Fibroblast of skin of left biceps (primary cell): Measurements from ENCODE around the gene DNAJC9.
"Not testable (repeated sequence)": the region's sequence is repeated elsewhere in the genome, so short reads cannot be mapped to it uniquely, and the experiment has no call there.

Source experiments
- DNase-seq, 2 experiments: peaks; one replicate each; pipeline ENCODE4 v3.0.0-alpha.2; 2013; ENCODE audit warnings: low read depth in 2 of 2

DNAJC9 gene, protein sequence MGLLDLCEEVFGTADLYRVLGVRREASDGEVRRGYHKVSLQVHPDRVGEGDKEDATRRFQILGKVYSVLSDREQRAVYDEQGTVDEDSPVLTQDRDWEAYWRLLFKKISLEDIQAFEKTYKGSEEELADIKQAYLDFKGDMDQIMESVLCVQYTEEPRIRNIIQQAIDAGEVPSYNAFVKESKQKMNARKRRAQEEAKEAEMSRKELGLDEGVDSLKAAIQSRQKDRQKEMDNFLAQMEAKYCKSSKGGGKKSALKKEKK

DNA sequence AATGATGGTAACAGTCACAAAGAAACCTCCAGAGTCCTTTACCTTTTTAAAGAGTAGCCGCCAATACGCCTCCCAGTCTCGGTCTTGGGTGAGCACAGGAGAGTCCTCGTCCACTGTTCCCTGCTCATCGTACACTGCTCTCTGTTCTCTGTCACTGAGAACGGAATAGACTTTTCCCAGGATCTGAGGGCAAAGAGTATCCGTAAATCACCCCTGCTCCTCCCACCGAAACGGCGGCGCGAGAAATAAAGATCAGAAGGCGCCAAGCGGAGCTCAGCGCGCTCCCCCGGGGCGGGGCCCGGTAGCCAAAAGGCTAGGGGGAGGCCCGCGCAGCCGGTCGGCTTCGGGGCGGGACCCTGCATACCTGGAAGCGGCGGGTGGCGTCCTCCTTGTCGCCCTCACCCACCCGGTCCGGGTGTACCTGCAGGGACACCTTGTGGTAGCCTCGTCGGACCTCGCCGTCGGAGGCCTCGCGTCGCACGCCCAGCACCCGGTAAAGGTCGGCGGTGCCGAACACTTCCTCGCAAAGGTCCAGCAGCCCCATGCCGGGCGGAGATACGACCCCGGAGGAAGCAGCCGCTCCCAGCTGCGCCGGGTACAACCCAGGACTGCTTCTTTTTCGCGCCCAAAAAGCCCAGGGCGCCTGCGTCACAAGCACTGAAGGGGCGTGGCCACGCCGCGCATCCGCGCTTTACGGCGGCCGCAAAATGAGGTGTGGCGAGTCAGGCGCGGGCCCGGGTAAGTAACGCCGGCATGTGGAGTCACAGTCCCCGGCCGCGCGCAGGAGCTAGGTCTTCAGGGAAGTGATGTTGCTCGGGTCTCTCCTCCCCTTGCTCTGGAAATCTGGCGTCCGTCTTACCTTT, at the start of gene DNAJC9:
Gene DNAJC9, minus strand, starts transcription at position 610 of the 863 bp plus-strand sequence. Its CDS starts 66 bp downstream, at position 544.
- peak; percentile 76 to 77 for DNase-seq

DNA sequence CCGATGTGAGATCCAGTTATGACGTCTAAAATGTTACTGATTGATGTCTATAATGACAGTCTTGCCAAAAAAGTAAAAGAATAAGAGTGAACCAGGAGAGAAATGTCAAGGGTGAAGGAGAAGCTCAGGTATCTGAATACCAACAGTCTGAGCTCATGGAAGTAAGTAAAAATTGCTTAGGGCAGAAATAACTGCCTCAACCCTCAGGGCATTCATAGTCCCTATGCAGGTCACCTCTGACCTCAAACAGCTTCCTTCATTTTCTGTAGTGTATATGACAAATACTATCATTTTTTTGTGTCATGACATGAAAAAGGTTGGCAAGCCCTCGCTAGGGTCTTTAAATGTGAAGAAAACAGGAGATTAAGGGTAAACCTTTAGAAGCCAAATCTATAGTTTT, 46.4 kb upstream of the DNAJC9 start:
- DNase-seq, result no peak

DNA sequence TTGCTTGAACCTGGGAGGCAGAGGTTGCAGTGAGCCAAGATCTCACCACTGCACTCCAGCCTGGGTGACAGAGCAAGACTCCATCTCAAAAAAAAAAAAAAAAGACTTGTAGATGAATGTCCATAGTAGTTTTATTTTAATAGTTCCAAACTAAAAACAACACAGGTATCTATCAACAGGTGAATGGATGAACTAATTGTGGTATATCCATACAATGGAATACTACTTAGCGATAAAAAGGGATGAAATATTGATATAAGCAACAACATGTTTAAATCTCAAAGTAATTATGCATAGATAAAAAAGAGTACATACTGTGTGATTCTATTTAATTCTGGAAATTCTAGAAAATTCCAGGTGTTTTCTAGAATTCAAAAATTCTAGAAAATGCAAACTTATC, 42.9 kb upstream of the DNAJC9 start:
- no peak for DNase-seq

DNA sequence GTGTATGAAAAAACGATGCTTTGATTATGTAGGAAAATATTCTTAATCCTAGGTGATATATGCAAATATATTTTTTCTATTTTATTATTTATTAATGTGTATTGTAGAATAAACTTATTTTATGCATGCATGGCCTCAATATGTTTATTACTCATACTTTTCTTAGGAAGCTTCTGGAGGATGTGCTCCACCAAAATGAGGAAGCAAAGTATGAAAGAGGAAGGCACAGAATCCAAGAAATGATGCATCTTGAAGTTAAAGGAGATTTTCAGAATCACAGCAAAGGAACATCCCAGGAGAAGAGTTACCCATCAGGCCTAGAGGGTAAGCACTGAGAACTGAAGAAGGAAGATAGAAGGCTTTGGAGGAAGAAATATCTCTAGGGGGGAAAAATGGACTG, 40.4 kb upstream of the DNAJC9 start:
- no peak for DNase-seq

DNA sequence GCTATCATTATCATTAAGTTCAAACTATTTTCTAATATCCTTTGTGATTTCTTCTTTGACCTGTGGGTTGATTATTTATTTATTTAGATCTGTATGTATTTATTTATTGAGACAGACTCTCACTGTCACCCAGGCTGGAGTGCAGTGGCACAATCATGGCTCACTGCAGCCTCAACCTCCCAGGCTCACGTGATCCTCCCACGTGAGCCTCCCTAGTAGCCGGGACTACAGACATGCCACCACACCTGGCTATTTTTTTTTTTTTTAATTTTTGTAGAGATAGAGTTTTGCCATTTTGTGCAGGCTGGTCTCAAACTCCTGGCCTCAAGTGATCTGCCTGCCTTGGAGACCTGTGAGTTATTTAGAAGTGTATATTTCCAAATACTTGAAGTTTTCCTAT, 34.0 kb upstream of the DNAJC9 start:
- no peak for DNase-seq

DNA sequence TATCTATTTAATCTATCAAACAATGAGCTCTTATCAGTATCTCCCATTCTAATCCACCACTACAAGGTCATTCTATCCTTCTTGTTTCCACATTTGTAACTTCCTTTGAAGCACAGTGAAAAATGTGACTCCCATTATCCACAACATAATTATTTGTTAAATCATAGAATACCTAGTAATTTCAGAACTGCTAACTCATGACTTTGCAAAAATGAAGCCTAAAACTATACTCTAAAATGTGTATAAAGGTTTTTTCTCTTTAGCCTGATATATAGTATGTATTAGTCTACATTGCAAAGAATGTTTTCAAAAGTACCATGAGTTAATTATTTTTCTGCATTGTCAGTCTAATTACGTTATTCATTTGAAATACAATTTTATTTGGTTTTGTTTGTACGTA, 17.4 kb upstream of the DNAJC9 start:
- DNase-seq, result no peak

DNA sequence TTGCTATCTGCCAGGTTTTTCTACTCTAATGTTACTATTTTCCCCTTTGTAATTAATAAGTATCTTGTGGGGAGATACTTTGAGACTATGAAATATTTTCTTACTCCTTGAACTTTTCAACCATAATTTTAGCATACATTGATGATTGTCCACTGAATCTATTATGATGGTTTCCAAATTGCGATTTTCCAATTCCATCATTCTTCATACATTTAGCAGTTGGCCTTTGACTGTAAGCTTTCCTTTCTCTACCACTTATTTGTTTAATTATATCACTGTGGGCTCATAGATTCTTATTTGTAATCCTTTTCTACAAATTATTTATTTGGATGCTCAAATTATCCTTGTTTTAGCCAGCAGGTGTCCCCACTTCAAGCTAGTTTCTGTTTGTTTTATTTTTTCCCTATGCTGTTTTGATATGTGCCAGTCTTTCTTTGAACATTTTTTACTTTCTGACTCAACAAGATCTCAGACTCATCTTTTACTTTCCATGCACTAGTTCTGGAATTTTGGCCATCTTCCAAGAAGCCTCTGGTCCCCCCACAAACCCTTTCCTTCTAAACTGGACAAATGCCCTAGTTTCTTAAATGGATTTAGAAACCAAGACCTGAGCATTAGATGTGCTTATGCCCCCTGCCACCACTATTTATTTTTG, 16.8 kb upstream of the DNAJC9 start:
- DNase-seq, result no peak

DNA sequence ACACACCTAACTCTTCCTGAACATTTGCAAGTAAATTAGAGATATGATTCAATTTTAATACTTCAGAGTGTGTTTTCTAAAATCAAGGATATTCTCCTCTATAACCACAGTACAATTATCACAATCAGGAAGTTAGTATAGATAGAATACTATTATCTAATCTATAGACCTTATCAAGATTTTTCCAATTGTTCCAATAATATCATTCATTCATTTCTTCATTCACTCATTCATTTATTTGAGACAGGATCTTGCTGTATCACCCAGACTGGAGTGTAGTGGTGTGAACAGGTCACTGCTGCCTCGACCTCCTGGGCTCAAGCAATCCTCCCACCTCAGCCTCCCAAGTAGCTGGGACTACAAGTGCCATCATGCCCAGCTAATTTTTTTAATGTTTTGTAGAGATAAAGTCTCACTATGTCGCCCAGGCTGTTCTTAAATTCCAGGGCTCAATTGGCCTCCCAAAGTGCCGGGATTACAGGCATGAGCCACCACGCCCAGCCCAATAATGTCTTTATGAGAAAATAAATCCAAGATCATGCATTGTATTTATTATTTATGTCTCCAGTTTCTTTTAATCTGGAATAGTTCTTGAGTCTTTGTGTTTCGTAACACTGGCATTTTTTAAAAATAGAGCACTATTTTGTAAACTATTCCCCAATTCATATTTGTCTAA, 16.0 kb upstream of the DNAJC9 start:
- no peak for DNase-seq

DNA sequence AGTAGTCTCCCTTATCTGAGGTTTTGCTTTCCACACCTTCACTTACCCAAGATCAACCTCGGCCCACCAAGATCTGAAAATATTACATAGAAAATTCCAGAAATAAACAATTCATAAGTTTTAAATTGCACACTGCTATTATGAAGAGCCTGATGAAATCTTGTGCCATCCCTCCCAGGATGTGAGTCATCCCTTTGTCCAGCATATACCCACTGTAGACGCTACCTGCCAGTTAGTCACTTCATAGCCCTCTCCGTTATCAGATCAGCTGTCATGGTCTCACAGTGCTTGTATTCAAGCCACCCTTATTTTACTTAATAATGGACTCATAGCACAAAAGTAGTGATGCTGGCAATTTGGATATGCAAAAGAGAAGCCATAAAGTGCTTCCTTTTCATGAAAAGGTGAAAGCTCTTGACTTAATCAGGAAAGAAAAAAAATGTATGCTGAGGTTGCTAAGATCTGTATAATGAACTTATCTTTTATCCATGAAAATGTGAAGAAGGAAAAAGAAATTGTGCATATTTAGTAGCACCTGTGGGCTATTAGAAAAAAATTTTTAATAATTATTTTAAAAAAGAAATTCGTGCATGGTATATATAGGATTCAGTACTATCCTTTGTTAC, 15.2 kb upstream of the DNAJC9 start:
- peak in 1 of 2 experiments; percentile 15 for DNase-seq

DNA sequence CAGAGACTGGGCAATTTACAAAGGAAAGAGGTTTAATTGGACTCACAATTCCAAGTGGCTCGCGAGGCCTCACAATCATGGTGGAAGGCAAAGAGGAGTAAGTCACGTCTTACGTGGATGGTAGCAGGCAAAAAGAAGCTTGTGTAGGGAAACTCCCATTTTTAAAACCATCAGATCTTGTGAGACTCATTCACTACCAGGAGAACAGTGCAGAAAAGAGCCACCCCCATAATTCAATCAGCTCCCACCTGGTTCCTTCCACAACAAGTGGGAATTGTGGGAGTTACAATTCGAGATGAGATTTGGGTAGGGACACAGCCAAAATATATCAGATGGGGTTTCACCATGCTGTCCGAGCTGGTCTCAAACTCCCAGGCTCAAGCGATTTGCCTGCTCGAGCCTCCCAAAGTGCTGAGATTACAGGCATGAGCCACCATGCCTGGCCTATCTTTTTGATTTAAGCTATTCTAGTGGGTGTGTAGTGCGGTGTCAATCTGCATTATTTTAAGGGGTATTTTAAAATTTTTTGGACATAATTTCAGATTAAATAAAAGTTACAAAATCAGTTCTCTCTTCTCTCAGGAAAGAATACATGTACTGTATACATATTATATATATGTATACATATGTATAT, 14.4 kb upstream of the DNAJC9 start:
- DNase-seq, result no peak

DNA sequence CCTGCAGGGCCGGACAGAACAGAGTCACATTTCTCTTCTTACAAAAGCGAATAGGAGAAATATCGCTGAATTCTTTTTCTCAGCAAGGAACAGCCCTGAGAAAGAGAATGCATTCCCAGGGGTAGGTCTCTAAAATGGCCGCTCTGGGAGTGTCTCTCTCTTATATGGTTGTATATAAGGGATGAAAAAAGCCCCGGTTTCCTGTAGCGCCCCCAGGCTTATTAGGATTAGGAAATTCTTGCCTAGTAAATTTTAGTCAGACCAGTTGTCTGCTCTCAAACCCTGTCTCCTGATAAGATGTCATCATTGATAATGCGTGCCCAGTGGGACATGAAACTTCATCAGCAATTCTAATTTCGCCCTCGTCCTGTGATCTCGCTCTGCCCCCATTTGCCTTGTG, 11.6 kb upstream of the DNAJC9 start:
- not testable (repeated sequence) for DNase-seq

DNA sequence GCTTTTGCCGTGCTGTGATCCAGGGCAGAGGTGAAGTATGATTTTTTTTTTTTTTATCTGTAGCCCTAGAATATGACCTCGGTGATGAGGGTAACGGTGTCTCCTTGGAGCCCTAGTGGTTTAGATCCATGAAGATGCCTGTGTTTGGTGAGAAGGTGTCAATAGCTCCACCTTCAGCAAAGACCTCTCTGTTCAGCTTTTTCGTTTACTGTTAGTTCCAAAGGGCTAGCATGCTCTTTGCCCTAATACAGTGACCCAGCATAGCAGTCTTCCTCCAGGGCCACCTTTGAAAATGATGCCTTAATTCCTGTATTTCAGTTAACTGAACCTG, 6.1 kb upstream of the DNAJC9 start:
- no peak for DNase-seq

DNA sequence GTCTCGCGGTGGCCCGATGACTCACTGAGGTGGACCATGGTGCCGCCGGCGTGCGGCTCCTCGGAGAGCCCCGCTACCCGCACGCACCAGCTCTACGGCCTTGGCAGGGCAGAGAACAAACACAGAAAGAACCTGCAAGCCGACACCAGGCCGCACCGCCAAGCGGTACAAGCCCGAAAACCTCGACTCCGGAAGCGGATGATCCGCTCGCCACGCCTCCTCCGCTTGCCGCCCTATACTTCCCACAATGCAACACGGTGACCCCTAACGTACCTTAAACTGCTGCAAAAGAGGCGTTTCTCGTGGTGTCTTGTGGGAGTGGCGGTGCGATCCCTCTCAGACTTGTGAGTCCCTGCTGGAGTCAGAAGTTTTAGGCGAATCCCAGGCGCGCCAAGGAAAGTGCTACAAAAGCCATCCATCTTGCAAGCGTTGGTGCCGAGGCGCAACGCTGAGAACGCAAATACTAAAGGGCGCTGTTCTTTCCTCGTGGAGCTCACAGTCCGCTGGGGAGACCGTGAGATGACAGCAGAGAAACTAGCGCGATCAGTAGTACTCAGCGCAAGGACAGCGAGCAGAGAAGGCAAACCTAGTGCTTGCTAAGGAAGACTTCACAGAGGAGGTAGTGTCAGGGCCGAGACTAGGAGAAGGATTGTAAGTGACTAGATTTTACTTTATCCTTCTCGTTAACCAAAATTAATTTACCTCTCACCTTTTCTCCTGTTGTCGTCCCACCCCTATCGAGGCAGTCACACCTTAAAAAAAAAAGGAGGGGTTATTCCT, 5.6 kb upstream of the DNAJC9 start, which contains the start of gene MRPS16:
Gene MRPS16, minus strand, starts transcription at position 200 of the 780 bp plus-strand sequence. Its CDS starts 162 bp downstream, at position 38.
- DNase-seq, result peak; percentile 90 to 91

DNA sequence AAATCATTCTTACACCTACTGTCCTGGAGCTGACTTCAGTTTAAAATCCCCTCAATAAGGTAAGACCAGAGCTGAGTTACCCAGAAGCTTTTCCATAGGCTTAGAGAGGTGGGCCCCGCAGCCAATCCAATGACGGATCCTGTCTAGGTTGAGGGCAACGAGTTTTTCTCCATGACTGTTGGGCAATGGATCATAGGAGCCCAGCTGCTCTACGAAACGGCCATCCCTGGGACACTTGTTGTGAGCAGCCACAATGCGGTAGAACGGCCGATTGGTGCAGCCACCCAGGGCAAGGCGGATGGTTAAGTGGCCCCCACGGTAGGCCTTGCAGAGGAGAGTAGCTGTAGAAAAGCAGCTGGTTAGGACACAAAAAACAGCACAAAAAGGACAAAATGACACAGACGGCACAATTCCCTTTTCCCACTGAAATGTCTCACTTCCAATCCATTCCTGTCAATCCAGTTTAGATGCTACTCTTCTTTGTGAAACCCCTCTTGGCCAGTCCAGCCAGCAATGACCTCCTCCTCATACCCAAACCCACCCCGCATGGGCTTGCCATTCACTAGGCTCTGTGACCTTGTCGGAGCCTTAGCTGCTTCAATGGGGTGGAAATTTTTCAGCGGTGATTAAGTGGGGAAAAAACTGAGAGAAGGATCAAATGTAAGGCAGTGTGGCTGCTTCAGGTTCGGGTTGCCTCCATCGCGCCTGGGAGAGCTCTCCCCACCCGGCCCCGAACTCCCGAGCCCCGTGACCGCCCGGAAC, 4.8 kb upstream of the DNAJC9 start:
- peak in 1 of 2 experiments; percentile 9 for DNase-seq

DNA sequence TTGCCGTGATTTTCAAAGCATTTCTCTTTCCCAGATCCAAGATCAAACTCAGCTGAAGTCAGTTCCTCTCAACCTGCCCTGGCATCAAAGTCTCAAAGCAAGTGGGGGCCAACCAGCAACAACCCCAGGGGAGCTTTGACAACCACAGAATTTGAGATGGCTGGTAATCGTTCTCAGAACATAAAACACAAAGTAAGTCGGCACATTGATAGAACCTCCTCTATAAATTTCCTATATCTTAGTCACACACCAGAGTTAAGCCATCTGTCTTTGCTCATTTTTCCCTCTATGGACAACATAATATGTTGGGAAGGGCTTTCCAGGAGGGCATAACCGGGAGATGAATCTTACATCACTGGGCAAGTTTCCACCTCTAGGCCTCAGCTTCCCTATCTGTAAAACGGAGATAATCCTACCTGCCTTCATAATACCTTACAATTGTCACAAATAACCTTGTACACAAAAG, 1.2 kb upstream of the DNAJC9 start:
- DNase-seq, result no peak

DNA sequence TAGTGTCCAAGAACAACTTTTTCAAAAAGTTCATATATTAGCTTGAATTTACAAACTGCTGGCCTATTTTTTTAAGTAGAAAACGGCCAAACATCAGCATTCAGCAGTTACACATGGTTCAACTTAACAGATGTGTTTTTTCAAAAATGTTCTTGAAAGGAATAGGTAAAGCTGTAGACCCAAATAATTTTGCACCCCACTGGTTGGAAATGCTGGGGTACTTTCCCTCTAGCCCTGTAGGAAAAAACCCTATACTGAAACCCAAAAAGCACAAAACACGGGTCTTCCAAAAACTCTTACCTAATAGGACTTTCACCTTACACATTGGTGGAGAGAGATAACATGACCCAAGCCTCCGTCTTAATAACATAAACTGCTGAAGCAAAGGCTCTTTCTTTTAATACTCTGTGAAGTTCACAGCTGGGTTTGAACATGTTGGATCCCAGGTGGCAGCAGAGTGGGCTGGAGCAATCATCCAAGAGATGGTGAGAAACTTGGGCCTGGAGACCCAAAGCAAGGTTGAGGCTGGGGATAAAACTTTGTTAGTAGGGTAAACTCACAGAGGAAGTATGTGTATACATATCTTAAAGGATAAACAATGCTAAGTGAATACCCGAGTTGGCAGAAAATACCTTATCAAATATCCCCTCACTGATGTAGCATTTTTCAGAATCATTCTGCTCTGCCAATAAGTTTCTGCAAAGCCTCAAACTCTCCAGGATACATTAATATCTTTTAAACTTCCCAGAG, 629 bp upstream of the DNAJC9 start:
- no peak for DNase-seq

DNA sequence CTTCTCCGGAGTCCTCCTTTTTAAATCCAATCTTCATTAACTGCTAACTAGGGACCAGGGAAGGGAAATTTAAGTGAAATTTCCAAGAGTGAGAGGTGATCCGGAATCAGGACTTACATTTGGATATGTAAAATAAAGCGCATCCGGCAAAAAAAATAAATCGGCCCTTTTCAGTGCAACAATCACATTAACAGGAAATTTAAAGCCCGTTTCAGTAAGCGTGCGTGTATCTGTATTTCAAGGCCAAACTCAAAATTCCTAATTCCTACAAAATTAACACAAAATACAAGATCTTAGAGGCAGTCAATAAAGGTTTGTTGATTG, 771 bp downstream of the DNAJC9 start:
- no peak for DNase-seq

DNA sequence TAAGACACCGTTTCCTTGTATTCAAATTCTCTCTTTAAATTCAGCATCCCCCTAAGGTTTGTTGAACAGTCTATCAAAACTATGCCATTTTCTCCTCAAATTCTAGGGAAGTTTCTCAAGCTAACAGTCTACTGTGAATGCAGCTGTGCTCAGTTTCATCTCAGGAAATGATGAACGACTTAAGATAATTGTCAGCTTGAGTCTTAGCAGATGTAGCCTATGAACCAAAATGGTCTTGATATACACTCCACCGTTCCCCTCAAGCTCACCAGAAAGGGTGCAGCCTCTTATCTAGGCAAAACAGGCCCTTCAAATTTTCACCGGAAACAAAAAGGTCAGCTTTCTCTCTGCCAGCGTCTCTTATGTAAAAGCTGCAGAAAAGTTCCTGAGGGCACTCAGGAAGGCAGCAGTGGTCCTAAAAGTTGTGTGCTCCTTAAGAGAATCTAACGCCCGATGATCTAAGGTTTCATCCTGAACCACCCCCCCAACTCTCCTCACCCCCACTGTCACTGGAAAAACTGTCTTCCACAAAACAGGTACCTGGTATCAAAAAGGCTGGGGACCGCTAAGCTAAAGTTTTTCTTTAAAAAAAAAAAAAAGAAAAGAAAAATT, 2.1 kb downstream of the DNAJC9 start:
- no peak for DNase-seq
